GM19035 (cell line): Measurements from ENCODE around the gene FAM185A.
"Not testable (repeated sequence)": the region's sequence is repeated elsewhere in the genome, so short reads cannot be mapped to it uniquely, and the experiment has no call there.

Experiments used
- ATAC-seq: cut with Tn5 transposase; IDR thresholded peaks from one replicate; pipeline ENCODE4 v1.9.1; 2021; ENCODE audit not compliant: unreplicated experiment

Gene FAM185A

DNA sequence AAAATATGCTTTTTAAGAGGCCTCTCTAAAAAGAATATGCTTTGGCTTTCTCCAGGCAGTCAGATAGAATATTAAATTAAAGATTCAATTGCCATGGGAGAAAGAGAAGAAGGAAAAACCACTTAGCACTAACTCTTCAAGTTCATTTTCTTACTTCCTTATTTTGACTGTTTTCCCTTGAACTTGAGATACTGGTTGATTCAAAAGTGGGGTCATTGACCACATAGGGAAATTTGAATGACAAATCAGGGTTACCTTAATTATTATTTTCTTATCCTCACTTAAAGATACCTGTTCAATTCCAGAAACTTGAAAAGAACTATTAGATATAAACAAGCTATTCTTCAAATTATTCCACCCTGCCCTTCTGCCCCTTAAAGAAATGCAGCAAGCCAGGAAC lies 27.4 kb downstream of the FAM185A start:
- not testable (repeated sequence) for ATAC-seq

DNA sequence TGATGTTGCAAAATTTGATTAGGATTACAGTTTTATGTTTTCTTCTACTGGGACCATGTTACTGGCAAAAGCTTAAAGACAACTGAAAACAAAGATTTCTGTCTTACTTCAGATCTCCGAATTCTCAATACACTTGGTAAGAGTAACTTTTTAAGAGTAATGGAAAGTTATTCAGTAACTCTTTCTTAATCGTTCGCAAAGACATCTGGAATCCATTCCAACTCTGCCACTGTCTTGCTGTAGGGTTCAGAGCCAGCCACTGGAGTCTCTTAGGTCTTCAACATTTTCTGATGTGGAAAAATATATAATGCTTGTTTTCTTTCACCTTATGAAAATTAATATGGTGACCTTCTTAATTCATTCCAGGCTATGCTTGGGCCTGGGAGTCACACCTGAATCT lies 29.9 kb downstream of the FAM185A start:
- not testable (repeated sequence) for ATAC-seq

DNA sequence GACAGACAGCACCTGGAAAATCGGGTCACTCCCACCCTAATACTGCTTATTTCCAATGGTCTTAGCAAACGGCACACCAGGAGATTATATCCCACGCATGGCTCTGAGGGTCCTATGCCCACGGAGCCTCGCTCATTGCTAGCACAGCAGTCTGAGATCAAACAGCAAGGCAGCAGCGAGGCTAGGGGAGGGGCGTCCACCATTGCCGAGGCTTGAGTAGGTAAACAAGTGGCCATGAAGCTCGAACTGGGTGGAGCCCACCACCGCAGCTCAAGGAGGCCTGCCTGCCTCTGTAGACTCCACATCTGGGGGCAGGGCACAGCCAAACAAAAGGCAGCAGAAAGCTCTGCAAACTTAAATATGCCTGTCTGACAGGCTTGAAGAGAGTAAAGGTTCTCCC lies 32.1 kb downstream of the FAM185A start:
- ATAC-seq, result not testable (repeated sequence)

DNA sequence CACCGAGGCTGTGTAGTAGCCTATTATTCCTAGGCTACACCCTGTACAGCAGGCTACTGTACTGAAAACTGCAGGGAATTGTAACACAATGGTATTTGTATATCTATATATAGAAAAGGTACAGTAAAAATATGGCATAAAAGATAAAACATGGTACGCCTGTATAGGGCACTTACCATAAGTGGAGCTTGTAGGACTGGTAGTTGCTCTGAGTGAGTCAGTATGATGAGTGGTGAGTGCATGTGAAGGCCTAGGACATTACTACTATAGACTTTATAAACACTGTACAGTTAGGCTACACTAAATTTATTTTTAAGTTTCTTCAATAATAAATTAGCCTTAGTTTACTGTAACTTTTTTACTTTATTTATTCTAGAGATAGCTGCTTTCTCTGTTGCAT lies 40.0 kb downstream of the FAM185A start:
- ATAC-seq, result not testable (repeated sequence)

DNA sequence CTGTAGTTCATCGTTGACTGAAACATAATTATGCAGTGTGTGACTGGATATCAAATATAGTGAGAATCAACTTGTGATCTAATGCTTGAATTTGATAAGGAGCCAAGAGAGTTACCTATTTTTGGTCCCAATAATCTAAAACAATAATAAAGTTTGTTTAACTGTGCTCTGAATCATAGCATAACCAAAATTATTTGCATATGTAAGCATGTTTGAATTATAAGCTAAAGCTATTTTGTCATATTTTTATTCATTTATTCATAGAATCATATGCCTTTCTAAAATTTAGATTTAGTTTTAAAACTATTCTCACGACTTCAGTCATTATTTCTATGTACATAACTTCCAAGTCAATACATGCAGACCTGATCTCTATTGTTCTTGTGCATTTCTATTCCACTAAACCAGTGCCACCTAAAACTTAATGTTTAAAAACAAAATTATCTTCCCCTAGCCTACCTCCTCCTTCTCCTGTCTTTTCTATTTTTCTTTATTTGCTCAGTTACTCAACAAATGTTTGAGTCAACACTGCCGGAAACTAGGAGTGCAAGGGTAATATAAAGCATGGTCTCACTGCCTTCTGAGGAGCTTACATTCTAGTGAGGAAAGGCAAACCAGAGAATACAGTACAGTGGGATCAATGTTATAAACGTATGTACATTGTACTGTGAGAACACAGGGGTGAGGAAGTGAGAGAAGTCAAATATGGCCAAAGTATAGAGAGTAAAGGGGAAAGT lies 41.7 kb downstream of the FAM185A start:
- ATAC-seq, result not testable (repeated sequence)

DNA sequence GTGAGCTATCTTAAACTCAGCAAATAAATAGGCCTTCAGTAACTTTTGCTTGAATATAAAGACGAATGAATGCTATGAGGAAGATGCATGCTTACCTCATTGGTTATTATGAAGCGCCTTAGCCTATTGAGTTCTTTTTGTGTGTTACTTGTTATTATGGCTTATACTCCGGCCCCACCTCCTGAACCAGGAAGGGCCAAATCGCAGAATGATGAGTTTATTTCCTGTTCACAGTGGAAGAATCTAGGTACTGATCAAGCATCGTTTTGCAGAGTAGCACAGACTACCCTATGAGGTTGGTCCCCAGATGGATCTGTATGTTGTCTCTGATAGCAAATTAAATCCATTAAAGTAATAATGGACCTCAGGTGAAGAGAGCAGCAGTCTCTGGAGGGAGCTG lies 42.6 kb downstream of the FAM185A start:
- ATAC-seq, result not testable (repeated sequence)

DNA sequence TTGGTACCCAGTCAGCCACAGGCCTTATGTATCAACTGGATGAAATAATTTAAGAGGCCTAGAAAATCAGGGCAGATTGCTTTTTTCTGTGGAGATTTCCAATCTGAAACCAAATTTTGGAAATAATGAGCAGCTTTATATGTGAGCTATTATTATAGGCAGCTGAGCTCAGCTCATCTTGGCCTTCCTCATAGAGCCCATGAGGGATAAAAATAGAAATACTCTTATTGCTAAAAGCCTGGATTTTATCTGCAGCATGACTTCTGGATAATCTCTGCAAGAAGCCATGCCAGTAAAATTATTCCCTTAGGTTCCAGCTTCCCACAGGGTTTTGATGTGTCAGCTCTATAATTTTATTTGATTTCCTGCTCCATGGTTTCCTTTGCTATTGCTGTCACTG lies 43.0 kb downstream of the FAM185A start:
- not testable (repeated sequence) for ATAC-seq

DNA sequence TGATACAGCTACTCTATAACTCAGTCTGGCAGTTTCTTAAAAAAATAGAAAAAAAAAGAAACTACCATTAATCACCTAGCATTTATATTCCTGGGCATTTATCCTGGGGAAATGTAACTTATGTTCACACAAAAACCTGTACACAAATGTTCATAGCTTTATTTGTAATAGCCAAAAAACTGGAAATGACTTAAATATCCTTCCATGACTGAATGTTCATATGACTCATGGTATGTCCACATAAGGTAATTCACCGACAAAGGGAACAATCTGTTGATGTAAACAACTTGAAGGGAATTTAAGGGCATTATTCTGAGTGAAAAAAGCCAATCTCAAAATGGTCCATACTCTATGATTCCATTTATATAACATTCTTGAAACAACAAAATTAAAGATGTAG lies 45.8 kb downstream of the FAM185A start:
- ATAC-seq, result not testable (repeated sequence)

DNA sequence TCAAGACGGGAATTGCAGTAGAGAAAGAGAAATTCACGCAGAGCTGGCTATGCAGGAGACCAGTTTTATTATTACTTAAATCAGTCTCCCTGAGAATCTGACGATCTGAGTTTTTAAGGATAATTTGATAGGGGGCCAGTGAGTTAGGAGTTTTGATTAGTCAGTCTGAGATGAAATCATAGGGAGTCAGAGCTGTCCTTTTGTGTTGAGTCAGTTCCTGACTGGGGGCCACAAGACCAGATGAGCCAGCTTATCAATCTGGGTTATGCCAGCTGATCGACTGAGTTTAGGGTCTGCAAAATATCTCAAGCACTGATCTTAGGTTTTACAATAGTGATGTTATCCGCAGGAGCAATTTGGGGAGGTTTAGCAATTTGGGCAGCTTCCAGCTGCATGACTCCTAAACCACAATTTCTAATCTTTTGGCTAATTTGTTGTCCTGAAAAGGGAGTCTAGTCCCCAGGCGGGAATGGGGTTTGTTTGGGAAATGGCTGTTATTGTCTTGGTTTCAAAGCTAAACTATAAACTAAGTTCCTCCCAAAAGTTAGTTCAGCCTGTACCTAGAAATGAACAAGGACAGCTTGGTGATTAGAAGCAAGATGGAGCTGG lies 47.3 kb downstream of the FAM185A start:
- ATAC-seq, result not testable (repeated sequence)

DNA sequence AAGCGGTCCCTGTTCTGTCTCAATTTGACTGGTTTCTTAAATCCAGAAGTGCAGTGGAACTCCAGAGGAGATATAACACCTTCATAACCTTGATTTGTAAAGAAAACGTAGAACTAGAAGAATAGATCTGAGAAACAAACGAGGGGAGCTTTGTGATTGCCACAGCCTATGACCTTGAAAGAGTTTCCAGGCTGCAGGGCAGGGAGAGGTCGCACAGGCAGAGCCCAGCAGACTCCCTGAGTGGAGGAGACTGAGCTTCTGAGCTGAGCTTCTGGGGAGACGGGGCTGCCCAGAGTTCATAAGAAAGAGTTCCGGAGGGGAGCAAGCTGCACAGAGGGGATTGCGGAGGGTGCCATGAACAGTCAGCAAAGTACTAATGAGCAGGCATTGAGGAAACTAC lies 57.8 kb downstream of the FAM185A start:
- no peak for ATAC-seq

DNA sequence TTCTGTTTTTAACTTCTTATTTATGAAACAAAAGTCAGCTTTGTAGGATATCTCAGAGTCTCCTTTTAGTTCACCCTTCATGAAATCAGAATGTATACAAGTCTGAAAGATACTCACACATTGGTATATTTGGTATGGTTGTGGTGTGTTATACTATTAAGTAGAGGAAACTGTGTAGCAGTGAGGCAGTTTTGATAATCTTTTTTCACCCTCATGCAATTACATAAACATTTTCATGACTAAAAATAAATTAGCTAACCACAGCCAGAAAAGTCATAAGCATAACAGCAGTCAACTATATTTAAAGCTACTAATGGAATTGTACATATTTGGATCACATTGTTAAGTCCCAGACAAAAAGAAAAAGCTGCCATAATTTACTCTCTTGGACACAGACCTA lies 62.1 kb downstream of the FAM185A start:
- no peak for ATAC-seq

DNA sequence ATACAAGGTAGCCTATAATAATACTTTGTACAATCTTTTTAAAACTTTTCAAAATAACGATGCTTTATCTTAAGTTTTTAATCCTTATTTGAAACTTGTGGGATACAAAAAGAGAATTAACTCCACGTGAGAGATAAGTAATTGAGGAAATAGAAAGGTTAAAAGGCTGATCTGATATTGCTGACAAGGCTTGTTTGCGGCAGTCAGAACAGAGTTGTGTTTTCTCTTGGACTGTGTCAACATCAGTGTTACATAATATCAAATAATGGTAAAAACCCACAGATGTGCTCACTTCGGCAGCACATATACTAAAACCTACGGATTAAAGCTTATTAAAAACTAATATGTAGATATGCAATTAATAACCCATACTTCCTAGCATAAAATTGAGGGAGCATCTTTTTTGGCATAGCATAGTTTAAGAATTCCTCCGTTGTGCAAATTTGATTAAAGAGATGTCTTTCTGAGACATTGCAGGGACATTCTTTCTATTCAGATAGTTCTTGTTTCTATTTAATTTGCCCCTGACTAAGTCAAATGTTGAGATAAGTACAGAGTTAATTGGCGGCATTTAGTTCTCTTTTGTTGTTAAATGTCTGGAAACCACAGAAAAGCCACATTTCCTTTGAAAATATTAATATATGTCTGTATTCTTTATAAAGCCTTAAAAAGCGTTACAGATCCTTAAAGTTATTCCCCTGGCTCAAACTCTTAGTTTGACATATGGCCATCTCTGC lies 63.3 kb downstream of the FAM185A start:
- ATAC-seq, result no peak

DNA sequence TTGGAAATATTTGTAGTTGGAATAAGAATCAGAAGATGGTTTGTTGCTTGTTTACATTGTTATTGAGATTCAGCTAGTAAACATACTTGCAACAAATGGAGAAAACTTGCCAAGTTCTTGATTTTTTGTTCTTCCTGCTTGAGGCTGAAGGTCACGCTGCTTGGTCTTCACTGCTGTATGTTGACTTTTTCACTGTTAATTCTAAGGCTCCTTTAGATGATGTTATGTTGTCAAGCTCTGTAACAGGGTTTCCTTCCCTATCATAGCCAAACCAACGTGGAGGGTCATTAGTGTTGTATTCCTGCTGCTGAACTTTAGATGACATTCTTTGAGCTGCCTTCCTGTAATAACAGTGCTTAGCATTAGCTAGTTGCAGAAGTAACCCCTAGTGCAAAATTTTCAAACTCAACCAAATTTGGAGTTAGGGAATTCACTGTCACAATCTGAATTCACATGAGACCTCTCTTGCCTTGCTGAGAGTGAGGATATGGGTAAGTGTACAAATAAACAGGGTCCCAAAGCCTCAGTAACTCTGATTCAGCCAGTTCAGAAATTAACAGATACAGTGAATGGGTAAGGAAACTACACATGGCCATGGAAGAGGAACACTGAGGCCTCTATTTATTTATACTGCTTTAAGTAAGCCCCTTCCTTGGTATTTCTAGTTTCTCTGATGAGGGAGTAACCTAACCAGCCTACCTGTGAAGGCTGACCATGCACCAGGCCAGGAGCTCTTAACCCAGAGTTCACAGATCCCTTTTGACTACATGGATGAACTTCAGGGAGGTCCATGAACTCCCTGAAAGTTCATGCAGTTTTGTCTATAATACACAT lies 64.6 kb downstream of the FAM185A start:
- no peak for ATAC-seq

DNA sequence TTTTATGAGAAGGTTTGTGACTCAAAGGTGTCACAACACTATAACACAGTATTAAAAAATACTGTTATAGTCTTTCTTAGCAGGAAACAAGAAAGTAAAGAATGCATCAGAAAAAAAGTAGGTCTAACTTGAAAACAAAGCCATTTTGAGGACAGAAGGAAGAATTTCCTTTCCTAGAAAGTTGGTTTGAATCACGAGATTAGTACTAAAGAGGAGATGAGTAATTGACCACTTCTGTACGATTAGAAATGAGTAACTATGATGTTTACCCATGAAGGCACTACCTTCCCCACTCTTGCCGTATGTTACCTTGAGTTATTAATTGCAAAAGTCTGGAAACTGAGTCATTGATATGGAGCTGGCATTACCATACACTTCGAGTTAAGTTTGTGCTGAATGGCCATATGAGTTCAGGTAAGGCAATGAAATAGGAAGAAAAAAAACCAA lies 65.2 kb downstream of the FAM185A start:
- ATAC-seq, result no peak

DNA sequence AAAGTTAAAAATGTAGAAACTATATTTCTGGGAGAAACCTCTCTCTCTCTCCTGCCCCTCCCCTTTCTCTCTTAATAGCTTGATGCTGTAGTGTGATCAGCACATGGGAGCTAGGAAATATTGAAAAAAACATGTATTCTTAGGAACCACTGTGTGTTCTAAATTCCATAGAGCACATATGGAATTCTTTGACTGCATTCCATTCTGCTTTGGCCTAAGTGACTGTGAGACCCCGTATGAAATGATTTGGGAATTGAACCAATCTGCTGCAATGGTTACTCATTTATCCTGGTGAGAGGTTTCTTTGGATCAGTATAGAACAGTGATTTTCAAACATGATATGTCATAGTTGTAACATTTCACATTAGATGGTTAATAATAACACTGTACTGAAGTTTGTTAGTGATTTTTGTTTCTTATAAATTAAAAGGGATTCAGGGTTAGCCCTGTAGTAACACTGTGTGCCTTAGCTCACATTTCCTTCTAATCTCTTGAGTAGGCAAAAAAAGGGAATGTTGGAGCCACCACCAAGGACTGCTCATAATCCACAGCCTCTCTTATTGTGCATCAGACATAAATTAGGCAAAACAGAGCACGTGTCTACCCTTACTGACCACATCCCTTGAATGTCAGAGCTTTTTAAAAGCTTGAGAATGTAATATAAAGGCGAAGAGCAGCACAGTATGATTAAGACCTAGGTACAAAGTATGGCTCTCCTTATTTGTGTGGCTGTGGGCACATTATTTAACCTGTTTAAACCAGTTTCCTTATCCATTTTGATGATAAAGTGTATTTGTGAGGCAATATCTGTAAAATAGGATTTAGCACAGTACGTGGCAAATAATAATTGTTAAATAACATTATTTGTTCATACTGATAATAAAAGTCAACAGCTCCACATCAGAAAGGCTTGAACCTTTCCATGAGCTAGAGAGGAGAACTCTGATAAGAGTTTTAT lies 69.1 kb downstream of the FAM185A start:
- no peak for ATAC-seq

DNA sequence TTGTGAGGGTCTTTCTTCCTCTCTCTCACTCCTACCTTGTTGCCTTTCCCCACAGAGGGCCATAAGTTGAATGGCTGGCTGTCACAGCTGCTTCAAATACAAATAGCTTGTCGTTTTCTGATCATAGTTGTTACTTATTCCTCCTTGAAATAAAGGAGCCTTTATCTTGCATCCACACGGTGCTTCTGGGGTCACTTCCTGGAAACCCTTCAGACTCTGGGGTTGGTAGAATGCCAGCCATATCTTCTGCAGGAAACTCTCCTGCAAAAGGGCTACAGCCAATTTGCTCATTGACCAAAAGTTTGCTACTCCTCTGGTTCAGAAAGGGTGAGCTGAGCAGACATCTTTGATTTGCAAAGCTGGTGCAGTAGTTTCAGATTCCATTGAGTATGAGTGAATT lies 70.4 kb downstream of the FAM185A start:
- ATAC-seq, result no peak

DNA sequence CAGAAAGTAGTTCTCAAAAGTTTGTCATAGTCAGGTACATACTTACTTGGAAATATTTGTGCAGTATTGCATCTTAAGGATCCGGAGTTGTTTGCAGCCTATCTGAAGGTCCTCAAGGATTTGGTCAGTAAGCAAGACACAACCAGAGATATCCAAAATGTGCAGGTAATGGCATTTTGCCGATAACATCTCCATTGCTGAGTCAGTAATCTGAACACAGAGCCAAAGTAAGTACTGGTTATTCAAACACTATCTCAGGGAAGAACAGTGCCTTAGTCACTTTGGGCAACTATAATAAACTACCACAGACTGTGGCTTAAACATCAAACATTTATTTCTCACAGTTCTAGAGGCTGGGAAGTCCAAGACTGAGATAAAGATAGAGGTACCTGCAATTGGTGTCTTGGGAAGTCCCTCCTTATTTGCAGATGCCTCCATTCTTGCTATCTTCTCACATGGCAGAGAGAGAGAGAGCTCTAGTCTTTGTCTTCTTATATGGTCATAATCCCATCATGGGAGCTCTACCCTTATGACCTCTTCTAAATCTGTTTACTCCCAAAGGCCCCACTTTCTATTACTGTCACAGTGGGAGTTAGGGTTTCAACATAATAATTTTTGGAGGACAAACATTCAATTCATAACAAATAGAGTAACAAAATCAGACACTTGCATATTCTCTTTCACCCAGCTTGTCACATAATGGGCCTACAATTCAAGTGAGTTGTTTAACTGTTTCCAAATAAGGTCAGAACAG lies 73.4 kb downstream of the FAM185A start:
- ATAC-seq, result no peak

DNA sequence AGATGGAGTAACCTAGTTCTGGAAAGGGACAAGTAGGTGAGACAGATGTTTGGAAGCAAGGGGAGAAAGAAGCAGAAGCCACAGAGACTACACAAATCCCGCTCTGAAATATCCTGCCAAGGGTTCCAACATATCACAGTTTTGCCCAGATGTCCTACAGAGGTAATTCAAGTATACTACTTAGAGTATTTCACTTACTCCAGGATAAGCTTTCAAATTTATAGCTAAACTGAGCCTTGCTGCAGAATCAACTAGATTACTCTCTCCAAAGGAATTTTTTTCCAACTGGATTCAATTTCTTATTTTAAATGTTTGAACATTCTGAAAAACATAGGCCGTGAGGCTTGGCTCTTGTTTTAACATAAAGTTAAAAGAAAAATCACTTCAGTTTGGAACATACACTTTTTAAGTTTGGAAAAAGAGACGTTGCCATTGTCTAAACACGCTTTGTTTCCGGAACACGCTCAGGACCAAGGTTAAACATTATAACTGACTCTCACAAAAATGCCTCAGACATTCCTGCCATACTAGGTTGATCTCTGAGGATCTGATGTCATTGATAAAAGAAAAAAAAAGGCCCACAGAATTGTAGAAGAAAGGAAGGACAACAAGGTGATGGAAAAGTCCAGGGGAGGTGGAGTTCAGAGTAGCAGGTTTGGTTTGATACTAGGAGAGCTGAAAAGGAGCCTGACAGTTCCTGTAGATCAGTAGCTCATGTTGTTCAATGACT lies 74.8 kb downstream of the FAM185A start:
- no peak for ATAC-seq

DNA sequence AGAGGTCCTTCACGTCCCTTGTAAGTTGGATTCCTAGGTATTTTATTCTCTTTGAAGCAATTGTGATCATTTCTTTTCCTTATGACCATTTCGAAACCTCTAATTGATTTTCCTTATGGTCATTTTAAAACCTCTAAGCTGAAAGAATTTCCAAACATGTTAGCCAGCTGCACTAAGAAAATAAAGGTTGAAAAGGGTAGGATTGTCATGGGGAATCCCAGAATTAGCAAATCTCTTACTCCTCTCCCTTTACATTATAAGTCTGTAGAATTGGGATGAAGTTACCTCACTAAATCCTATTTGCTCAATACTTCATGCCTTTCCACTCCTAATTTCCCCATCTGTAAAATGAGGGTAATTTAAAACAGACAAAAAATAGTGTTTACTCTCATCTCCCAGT lies 79.5 kb downstream of the FAM185A start:
- no peak for ATAC-seq
